Motor neuron (in vitro differentiated cells): ENCODE measurements around the gene LRRC37B. TPM values are rescaled to one million over a fixed set of nuclear protein-coding genes. Genes with fewer than 3 reads are reported as not detected.
A peak's percentile ranks its signal among the peaks of the same experiment; 100 is the strongest.
"Not testable (repeated sequence)": the region's sequence is repeated elsewhere in the genome, so short reads cannot be mapped to it uniquely, and the experiment has no call there.

Source experiments
- ATAC-seq, 8 experiments: fragments of 200-7000 bp; cut with Tn5 transposase; replicated peaks in 6 of 8; 2 replicates each; pipeline ENCODE4 v1.8.0; 2021; ENCODE audit warnings: mild to moderate bottlenecking in 8 of 8, moderate library complexity in 8 of 8
- H3K27ac ChIP-seq, 2 donors: fragments of 250-450 bp; sonication (Bioruptor Pico); 2 replicates each; pipeline ENCODE4 v1.9.0; 2021; ENCODE audit warnings: antibody characterized with exemption in 2 of 2, mild to moderate bottlenecking in 2 of 2, moderate library complexity in 1 of 2
- H3K4me1 ChIP-seq, 2 donors: fragments of 250-450 bp; sonication (Bioruptor Pico); replicated peaks in 1 of 2; 2 replicates each; pipeline ENCODE4 v1.6.1; 2021; ENCODE audit warnings: antibody characterized with exemption in 2 of 2, mild to moderate bottlenecking in 2 of 2, moderate library complexity in 1 of 2
- H3K4me3 ChIP-seq, 5 donors: fragments of 250-450 bp; sonication (Bioruptor Pico); 2 replicates each; pipeline ENCODE4 v1.9.0; 2021; ENCODE audit warnings: antibody characterized with exemption in 5 of 5, mild to moderate bottlenecking in 5 of 5, moderate library complexity in 4 of 5
- WGBS, 10 experiments: fragments of 450-650 bp; shearing (Covaris generic); methylation state at CpG; one replicate each; pipeline ENCODE4 v1.0.0; 2022; 5-methylcytosine and 5-hydroxymethylcytosine counted together
- in situ Hi-C, 9 experiments: fragments of 400-800 bp; cut with MboI; loops; one replicate each; pipeline ENCODE4 v1.15.0; 2021; ENCODE audit warnings: low sequenced_read_pairs in 9 of 9, low pct_unique_long_range_greater_than_20kb in 2 of 9; ENCODE audit not compliant: unreplicated experiment in 9 of 9
- total RNA-seq, 8 experiments: library from RNA; unstranded; fragments of 300-600 nt; gene quantifications; 2 replicates each; pipeline versions ENCODE4 v1.2.3 to v1.2.4, GENCODE V29; 2022

The LRRC37B gene
- total RNA-seq, 8 experiments from 2014 or later, result 7.3 to 26.1 (median 20.4) TPM

GRCh38 chr17:32054985-32055384 lies 47.8 kb downstream of the LRRC37B start:
- ATAC-seq, H3K27ac ChIP-seq, H3K4me3 ChIP-seq, in situ Hi-C loops, H3K4me1 ChIP-seq: not testable (repeated sequence)
- no CpG with 5 or more reads among the region's 4 CpGs for WGBS, 10 experiments

GRCh38 chr17:32055425-32055824 lies 48.2 kb downstream of the LRRC37B start:
- ATAC-seq, result peak in 4 of 8 experiments; percentile 4 to 86 (median 51)
- H3K4me1 ChIP-seq, H3K27ac ChIP-seq, H3K4me3 ChIP-seq, in situ Hi-C loops: not testable (repeated sequence)
- no CpG with 5 or more reads among the region's 3 CpGs for WGBS, 10 experiments

GRCh38 chr17:32056500-32056899 lies 49.3 kb downstream of the LRRC37B start:
- 90 to 100% (median 93%) methylated on average over 2 to 5 of the region's 10 CpGs; no CpG with 5 or more reads in 7 of the 10 experiments for whole genome bisulfite sequencing, 10 experiments
- in situ Hi-C loops, ATAC-seq, H3K4me3 ChIP-seq, H3K27ac ChIP-seq, H3K4me1 ChIP-seq: not testable (repeated sequence)

GRCh38 chr17:32057460-32058105 lies 50.4 kb downstream of the LRRC37B start:
- in situ Hi-C loops, ATAC-seq: not testable (repeated sequence)

GRCh38 chr17:32060695-32061094 lies 53.5 kb downstream of the LRRC37B start:
- WGBS, 10 experiments, result no CpG with 5 or more reads among the region's 9 CpGs
- in situ Hi-C loops, H3K4me3 ChIP-seq, H3K4me1 ChIP-seq, H3K27ac ChIP-seq: not testable (repeated sequence)
- peak; percentile 77 to 91 (median 85) for ATAC-seq

More at GRCh38 chr17:32057460-32058105, 50.4 kb downstream of the LRRC37B start:
- H3K4me1 ChIP-seq, H3K27ac ChIP-seq, H3K4me3 ChIP-seq: not testable (repeated sequence)
- 40 to 70% methylated on average over 1 to 2 of the region's 12 CpGs; no CpG with 5 or more reads in 8 of the 10 experiments for WGBS, 10 experiments

GRCh38 chr17:32061840-32062239 lies 54.7 kb downstream of the LRRC37B start:
- in situ Hi-C loops, ATAC-seq, H3K27ac ChIP-seq, H3K4me3 ChIP-seq, H3K4me1 ChIP-seq: not testable (repeated sequence)
- 60% methylated on average over 1 of the region's 8 CpGs; no CpG with 5 or more reads in 9 of the 10 experiments for WGBS, 10 experiments

GRCh38 chr17:32064091-32064490 lies 56.9 kb downstream of the LRRC37B start:
- ATAC-seq, result peak in 1 of 8 experiments; percentile 20
- H3K27ac ChIP-seq, H3K4me3 ChIP-seq, in situ Hi-C loops, H3K4me1 ChIP-seq: not testable (repeated sequence)
- no CpG with 5 or more reads among the region's 2 CpGs for WGBS, 10 experiments

- WGBS, 10 experiments, result 80% methylated on average over 1 of the region's 10 CpGs; no CpG with 5 or more reads in 9 of the 10 experiments
- ATAC-seq, result peak in 2 of 8 experiments; percentile 13 to 29
- H3K4me1 ChIP-seq, in situ Hi-C loops, H3K4me3 ChIP-seq: not testable (repeated sequence)
- H3K27ac ChIP-seq, result peak overlapping the region in 1 of 2 donors; percentile 64
These were observed 59.0 kb downstream of the LRRC37B start for GRCh38 chr17:32066123-32066680.

- WGBS, 10 experiments, result 40% methylated on average over 1 of the region's 25 CpGs; no CpG with 5 or more reads in 9 of the 10 experiments
- in situ Hi-C loops, H3K4me3 ChIP-seq, H3K4me1 ChIP-seq, H3K27ac ChIP-seq: not testable (repeated sequence)
- ATAC-seq, result peak in 4 of 8 experiments; percentile 8 to 96 (median 90)
These were observed 59.9 kb downstream of the LRRC37B start for GRCh38 chr17:32066863-32067642.

GRCh38 chr17:32069067-32069466 lies 61.9 kb downstream of the LRRC37B start:
- in situ Hi-C loops, H3K4me3 ChIP-seq, H3K27ac ChIP-seq, H3K4me1 ChIP-seq: not testable (repeated sequence)
- peak in 2 of 8 experiments; percentile 30 to 46 for ATAC-seq
- no CpG with 5 or more reads among the region's 2 CpGs for WGBS, 10 experiments

- H3K27ac ChIP-seq, ATAC-seq, H3K4me1 ChIP-seq, in situ Hi-C loops, H3K4me3 ChIP-seq: not testable (repeated sequence)
- WGBS, 10 experiments, result no CpG with 5 or more reads among the region's 4 CpGs
These were observed 64.8 kb downstream of the LRRC37B start for GRCh38 chr17:32071961-32072360.

GRCh38 chr17:32073131-32073530 lies 65.9 kb downstream of the LRRC37B start:
- H3K27ac ChIP-seq, in situ Hi-C loops, H3K4me3 ChIP-seq, H3K4me1 ChIP-seq: not testable (repeated sequence)
- no CpG with 5 or more reads among the region's 4 CpGs for WGBS, 10 experiments
- peak in 5 of 8 experiments; percentile 52 to 81 (median 65) for ATAC-seq

- in situ Hi-C loops, H3K27ac ChIP-seq, H3K4me3 ChIP-seq, H3K4me1 ChIP-seq: not testable (repeated sequence)
- ATAC-seq, result peak in 7 of 8 experiments; percentile 15 to 54 (median 26)
- WGBS, 10 experiments, result 0% methylated on average over 1 of the region's 10 CpGs; no CpG with 5 or more reads in 9 of the 10 experiments
These were observed 72.6 kb downstream of the LRRC37B start for GRCh38 chr17:32079753-32080152.
